K562 (cell line): ENCODE results near the gene DHDDS. TPM values are rescaled to one million over a fixed set of nuclear protein-coding genes. Genes with fewer than 3 reads are reported as not detected.

Source experiments
- CHCHD3 ChIP-seq: fragments of 250-450 bp; sonication (Bioruptor Pico); IDR thresholded peaks from 2 replicates; pipeline ENCODE4 v2.1.2; 2022; ENCODE audit warnings: mild to moderate bottlenecking
- FOXP4 ChIP-seq: sonication (generic); formaldehyde crosslinking; IDR thresholded peaks from 2 replicates; pipeline ENCODE4 v1.8.0; 2022; ENCODE audit warnings: mild to moderate bottlenecking, missing genetic modification reagents, borderline replicate concordance
- GTF2F1 ChIP-seq: IDR thresholded peaks from 2 replicates; pipeline ENCODE4 v1.6.1; 2011; ENCODE audit warnings: low read depth, low read length, improper control_type of control experiment
- PYGO2 ChIP-seq: fragments of 450-650 bp; IDR thresholded peaks from 2 replicates; pipeline ENCODE4 v1.6.1; 2016; ENCODE audit warnings: mild to moderate bottlenecking, missing genetic modification characterization, moderate library complexity, missing compliant biosample characterization
- SMARCE1 ChIP-seq: fragments of 450-650 bp; IDR thresholded peaks from 2 replicates; pipeline ENCODE4 v1.7.1; 2016; ENCODE audit warnings: mild to moderate bottlenecking
- polyA plus RNA-seq, 8 experiments: library from polyadenylated mRNA; depleted of rRNA in 4 of 8; stranded (reverse) in 5 of 8; unstranded in 3 of 8; fragments of >200 nt; fragmentation: Nextera tagmentation in 2 of 8; fragmentation: Illumina TruSeq in 1 of 8; extraction: Ambion mirVana in 2 of 8; extraction: Trizol in 1 of 8; gene quantifications; 2 replicates each; pipeline versions ENCODE4 v1.2.1 to v1.2.3, GENCODE V29; 2011 to 2014; ENCODE audit warnings: inconsistent platforms in 1 of 8, missing spikeins in 1 of 8
- total RNA-seq, 7 experiments: library from RNA; depleted of rRNA in 6 of 7; stranded (reverse); fragments of >200 nt in 6 of 7; fragmentation: Illumina TruSeq in 2 of 7; extraction: Trizol in 2 of 7; gene quantifications; 2 replicates each; pipeline versions ENCODE4 v1.2.1 to v1.2.3, GENCODE V29; 2011 to 2021; ENCODE audit warnings: low replicate concordance in 1 of 7
- TF ChIP-seq, protein P1 (sequence below): fragments of 250-450 bp; sonication (Bioruptor Pico); IDR thresholded peaks from 2 replicates; pipeline ENCODE4 v1.9.0; 2021; ENCODE audit warnings: mild to moderate bottlenecking, inconsistent platforms

Gene DHDDS
- total and polyA plus RNA-seq, 9 of the 15 experiments (the other 6 are each of a cell fraction or from before 2014, with no cell fraction given): 33.3 to 55.0 (median 44.3) TPM

GRCh38 chr1:26413031-26413430 is 19.1 kb upstream of the DHDDS start (continued):
- TF ChIP-seq, protein P1, sequence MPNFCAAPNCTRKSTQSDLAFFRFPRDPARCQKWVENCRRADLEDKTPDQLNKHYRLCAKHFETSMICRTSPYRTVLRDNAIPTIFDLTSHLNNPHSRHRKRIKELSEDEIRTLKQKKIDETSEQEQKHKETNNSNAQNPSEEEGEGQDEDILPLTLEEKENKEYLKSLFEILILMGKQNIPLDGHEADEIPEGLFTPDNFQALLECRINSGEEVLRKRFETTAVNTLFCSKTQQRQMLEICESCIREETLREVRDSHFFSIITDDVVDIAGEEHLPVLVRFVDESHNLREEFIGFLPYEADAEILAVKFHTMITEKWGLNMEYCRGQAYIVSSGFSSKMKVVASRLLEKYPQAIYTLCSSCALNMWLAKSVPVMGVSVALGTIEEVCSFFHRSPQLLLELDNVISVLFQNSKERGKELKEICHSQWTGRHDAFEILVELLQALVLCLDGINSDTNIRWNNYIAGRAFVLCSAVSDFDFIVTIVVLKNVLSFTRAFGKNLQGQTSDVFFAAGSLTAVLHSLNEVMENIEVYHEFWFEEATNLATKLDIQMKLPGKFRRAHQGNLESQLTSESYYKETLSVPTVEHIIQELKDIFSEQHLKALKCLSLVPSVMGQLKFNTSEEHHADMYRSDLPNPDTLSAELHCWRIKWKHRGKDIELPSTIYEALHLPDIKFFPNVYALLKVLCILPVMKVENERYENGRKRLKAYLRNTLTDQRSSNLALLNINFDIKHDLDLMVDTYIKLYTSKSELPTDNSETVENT (CRISPR knock-in tag): no peak
- TF ChIP-seq PYGO2 (no peak), CHCHD3 (CRISPR knock-in tag) (no peak), FOXP4 (CRISPR knock-in tag) (no peak), GTF2F1 (no peak), SMARCE1 (no peak)
